Ovary (tissue), 9 donors: ENCODE data around the gene SLC25A47. TPM values are rescaled to one million over a fixed set of nuclear protein-coding genes. Genes with fewer than 3 reads are reported as not detected.

Source experiments
- DNase-seq, 5 donors: peaks; one replicate each; pipeline ENCODE4 v3.0.0-alpha.2; 2019 to 2020
- H3K27ac ChIP-seq, 2 donors: fragments of 200-600 bp; one replicate each; pipeline versions ENCODE4 v1.5.1 to v1.8.0; 2019 to 2022
- H3K27me3 ChIP-seq: fragments of 200-600 bp; one replicate; pipeline ENCODE4 v1.8.0; 2022
- H3K36me3 ChIP-seq: fragments of 200-600 bp; sonication (generic); one replicate; pipeline ENCODE4 v1.5.1; 2019
- H3K4me1 ChIP-seq: one replicate; pipeline ENCODE4 v1.8.1; 2013; ENCODE audit warnings: mild to moderate bottlenecking, moderate library complexity; ENCODE audit not compliant: insufficient read depth
- H3K4me3 ChIP-seq: fragments of 200-600 bp; sonication (generic); one replicate; pipeline ENCODE4 v1.5.1; 2017
- H3K9me3 ChIP-seq, 2 donors: fragments of 200-600 bp in 1 of 2; sonication (generic) in 1 of 2; one replicate each; pipeline versions ENCODE4 v1.5.1 to v1.8.1; 2013 to 2019; ENCODE audit warnings: mild to moderate bottlenecking in 1 of 2, moderate library complexity in 1 of 2
- EP300 ChIP-seq: sonication (generic); formaldehyde crosslinking; IDR thresholded peaks from one replicate; pipeline ENCODE4 v1.6.1; 2017; ENCODE audit warnings: antibody characterized with exemption
- POLR2A ChIP-seq: fragments of 450-650 bp; IDR thresholded peaks from one replicate; pipeline ENCODE4 v1.6.1; 2017; ENCODE audit warnings: antibody characterized with exemption, mild to moderate bottlenecking, moderate library complexity
- WGBS, 3 donors: extraction: QIAGEN DNeasy Blood & Tissue Kit in 1 of 3; methylation state at CpG; one replicate each; pipeline versions ENCODE4 v1.1.5 to v1.1.7; 2013 to 2017; 5-methylcytosine and 5-hydroxymethylcytosine counted together
- intact Hi-C, 4 donors: fragments of 100-400 bp; cut with DNase I; formaldehyde crosslinking; loops; one replicate each; pipeline versions ENCODE4 v1.11.0 to v1.15.1; 2022 to 2023
- polyA plus RNA-seq, 2 donors: library from polyadenylated mRNA; stranded (reverse); fragments of 200-250 nt in 1 of 2; fragments of 350-450 nt in 1 of 2; fragmentation: Illumina TruSeq in 1 of 2; extraction: RNeasy Lipid Tissue Mini Kit (QIAGEN cat#74804) in 1 of 2; gene quantifications; one replicate each; pipeline ENCODE4 v1.2.3, GENCODE V29; 2013 to 2014
- total RNA-seq, 7 donors: library from RNA; depleted of rRNA in 2 of 7; stranded (reverse); fragments of >200 nt in 2 of 7; fragmentation: NEBNext Ultra II Directional in 3 of 7; extraction: Animal tissue kit (Norgen Biotek cat#: 25700) in 3 of 7; gene quantifications; one replicate each; pipeline versions ENCODE4 v1.1.0 to v1.2.4, GENCODE V29; 2016 to 2023
- TF ChIP-seq, protein P1 (sequence below), 3 donors: fragments of 450-650 bp in 2 of 3; fragments of 200-600 bp in 1 of 3; IDR thresholded peaks; one replicate each; pipeline versions ENCODE4 v1.5.1 to v1.8.0; 2016 to 2022; ENCODE audit warnings: antibody characterized with exemption in 3 of 3, mild to moderate bottlenecking in 1 of 3
- donor health status: DM: no; HTN: no; CAD: no; lungs with moderate emphysema.
- donor health status: DM: no; HTN: no; CAD: no.
- donor health status: Bipolar disorder and iron deficiency.
- donor health status: DM: yes; HTN: yes; CAD: no.
- donor health status: DM: no; HTN: no; CAD: no.
- donor health status: DM: yes; HTN: yes; CAD: no.

SLC25A47 gene
- total and polyA plus RNA-seq, 9 donors = not detected

DNA sequence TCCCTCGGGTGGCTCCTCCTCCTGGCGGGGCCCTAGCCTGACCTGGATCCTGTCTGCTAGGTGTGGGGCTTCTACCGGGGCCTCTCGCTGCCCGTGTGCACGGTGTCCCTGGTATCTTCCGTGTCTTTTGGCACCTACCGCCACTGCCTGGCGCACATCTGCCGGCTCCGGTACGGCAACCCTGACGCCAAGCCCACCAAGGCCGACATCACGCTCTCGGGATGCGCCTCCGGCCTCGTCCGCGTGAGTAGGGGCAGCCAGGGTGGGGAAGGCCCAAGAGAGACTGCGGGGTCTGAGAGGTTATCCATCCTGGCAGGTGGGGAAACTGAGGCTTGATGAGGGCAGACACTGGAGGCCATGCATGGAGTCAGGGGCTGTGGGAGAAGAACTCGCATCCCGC lies 4.0 kb downstream of the SLC25A47 start:
- no peak overlapping the region for H3K4me3 ChIP-seq
- peaks cover 4% of the 10 kb centered on the region for H3K4me1 ChIP-seq
- TF ChIP-seq, protein P1, sequence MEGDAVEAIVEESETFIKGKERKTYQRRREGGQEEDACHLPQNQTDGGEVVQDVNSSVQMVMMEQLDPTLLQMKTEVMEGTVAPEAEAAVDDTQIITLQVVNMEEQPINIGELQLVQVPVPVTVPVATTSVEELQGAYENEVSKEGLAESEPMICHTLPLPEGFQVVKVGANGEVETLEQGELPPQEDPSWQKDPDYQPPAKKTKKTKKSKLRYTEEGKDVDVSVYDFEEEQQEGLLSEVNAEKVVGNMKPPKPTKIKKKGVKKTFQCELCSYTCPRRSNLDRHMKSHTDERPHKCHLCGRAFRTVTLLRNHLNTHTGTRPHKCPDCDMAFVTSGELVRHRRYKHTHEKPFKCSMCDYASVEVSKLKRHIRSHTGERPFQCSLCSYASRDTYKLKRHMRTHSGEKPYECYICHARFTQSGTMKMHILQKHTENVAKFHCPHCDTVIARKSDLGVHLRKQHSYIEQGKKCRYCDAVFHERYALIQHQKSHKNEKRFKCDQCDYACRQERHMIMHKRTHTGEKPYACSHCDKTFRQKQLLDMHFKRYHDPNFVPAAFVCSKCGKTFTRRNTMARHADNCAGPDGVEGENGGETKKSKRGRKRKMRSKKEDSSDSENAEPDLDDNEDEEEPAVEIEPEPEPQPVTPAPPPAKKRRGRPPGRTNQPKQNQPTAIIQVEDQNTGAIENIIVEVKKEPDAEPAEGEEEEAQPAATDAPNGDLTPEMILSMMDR (IDR thresholded peaks at IDR 0.05) = no peak
- TF ChIP-seq POLR2A (no peak), EP300 (no peak)
- no peak for DNase-seq
- no peak overlapping the region for H3K27ac ChIP-seq
- 92 to 93% (median 93%) methylated on average over 24 of the region's 24 CpGs for WGBS, 3 donors
- H3K9me3 ChIP-seq = no peaks in the 10 kb centered on the region
- no peaks in the 10 kb centered on the region for H3K27me3 ChIP-seq
- intact Hi-C loops = no loop called here
- H3K36me3 ChIP-seq = no peaks in the 10 kb centered on the region

DNA sequence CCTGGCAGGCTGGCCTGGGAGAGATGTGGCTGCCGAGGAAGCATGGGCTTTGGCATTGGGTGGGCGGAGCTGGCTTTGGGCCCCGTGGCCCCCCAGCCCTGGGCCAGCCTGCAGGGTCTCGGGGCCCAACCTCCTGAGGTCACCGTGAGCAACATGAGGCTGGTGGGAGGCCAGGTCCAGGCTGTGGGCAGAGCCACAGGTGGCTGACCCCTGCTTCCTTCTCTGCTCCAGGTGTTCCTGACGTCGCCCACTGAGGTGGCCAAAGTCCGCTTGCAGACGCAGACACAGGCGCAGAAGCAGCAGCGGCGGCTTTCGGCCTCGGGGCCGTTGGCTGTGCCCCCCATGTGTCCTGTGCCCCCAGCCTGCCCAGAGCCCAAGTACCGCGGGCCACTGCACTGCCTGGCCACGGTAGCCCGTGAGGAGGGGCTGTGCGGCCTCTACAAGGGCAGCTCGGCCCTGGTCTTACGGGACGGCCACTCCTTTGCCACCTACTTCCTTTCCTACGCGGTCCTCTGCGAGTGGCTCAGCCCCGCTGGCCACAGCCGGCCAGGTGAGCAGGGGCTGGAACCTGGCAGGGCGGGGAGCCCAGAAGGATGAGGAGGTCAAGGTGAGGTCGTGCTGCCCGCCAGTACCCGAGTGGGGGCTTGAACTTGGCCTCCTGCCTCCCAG lies 5.5 kb downstream of the SLC25A47 start:
- no peaks in the 10 kb centered on the region for H3K27me3 ChIP-seq
- H3K9me3 ChIP-seq = no peaks in the 10 kb centered on the region
- no peaks in the 10 kb centered on the region for H3K36me3 ChIP-seq
- H3K4me1 ChIP-seq = peaks cover 4% of the 10 kb centered on the region
- H3K27ac ChIP-seq = no peak overlapping the region
- no peak overlapping the region for H3K4me3 ChIP-seq
- TF ChIP-seq, protein P1 (IDR thresholded peaks at IDR 0.05) = no peak
- TF ChIP-seq POLR2A (no peak), EP300 (no peak)
- 81 to 84% (median 84%) methylated on average over 32 of the region's 32 CpGs for WGBS, 3 donors
- intact Hi-C loops = no loop called here
- DNase-seq = no peak

DNA sequence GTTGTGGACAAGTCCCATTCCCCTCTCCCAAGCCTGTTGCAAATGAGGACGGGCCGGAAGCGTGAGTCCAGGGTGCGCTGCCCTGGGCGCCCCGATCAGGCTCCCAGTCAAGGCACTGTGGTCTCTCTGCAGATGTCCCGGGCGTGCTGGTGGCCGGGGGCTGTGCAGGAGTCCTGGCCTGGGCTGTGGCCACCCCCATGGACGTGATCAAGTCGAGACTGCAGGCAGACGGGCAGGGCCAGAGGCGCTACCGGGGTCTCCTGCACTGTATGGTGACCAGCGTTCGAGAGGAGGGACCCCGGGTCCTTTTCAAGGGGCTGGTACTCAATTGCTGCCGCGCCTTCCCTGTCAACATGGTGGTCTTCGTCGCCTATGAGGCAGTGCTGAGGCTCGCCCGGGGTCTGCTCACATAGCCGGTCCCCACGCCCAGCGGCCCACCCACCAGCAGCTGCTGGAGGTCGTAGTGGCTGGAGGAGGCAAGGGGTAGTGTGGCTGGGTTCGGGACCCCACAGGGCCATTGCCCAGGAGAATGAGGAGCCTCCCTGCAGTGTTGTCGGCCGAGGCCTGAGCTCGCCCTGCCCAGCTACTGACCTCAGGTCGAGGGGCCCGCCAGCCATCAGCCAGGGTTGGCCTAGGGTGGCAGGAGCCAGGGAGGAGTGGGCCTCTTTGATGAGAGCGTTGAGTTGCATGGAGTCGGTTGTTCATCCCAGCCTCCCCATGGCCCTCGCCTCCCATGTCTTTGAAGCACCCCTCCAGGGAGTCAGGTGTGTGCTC lies 6.3 kb downstream of the SLC25A47 start:
- TF ChIP-seq, protein P1 (IDR thresholded peaks at IDR 0.05) = no peak
- no peak for TF ChIP-seq POLR2A
- no peak for TF ChIP-seq EP300
- Histone ChIP-seq H3K36me3 (no peaks in the 10 kb centered on the region), H3K4me3 (no peak overlapping the region), H3K27me3 (no peaks in the 10 kb centered on the region), H3K9me3 (no peaks in the 10 kb centered on the region), H3K27ac (no peak overlapping the region), H3K4me1 (peaks cover 4% of the 10 kb centered on the region)
- WGBS, 3 donors = 84 to 90% (median 85%) methylated on average over 26 to 36 of the region's 36 CpGs
- intact Hi-C loops = no loop called here
- DNase-seq = no peak

DNA sequence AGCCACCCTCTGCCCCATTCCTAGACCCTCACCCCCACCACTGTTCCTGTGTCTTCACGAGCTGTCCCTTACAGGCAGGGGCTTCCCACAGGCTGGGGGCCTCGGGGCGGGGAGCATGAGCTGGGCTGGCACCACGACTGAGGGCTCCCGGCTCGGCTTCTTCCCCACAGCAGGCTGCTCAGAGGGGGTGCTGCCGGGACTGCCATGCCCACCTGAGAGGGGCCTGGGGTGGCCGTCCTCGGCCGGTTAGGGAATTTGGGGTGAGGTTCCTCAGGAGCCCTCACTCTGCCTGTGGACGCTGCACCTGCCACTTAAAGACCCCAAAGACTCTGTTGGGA lies 6.8 kb downstream of the SLC25A47 start:
- 58 to 88% (median 74%) methylated on average over 3 to 11 of the region's 11 CpGs for WGBS, 3 donors
- Histone ChIP-seq H3K9me3 (no peaks in the 10 kb centered on the region), H3K36me3 (no peaks in the 10 kb centered on the region), H3K4me1 (peaks cover 4% of the 10 kb centered on the region), H3K27ac (no peak overlapping the region), H3K27me3 (no peaks in the 10 kb centered on the region), H3K4me3 (no peak overlapping the region)
- no peak for DNase-seq
- no peak for TF ChIP-seq POLR2A
- TF ChIP-seq, protein P1 (IDR thresholded peaks at IDR 0.05) = no peak
- no peak for TF ChIP-seq EP300
- intact Hi-C loops = no loop called here
